Mucosa of gallbladder (tissue), 1 donor: ENCODE data around the gene OR1E2. TPM values are rescaled to one million over a fixed set of nuclear protein-coding genes. Genes with fewer than 3 reads are reported as not detected.
A peak's percentile ranks its signal among the peaks of the same experiment; 100 is the strongest.
"Not testable (repeated sequence)": the region's sequence is repeated elsewhere in the genome, so short reads cannot be mapped to it uniquely, and the experiment has no call there.

ENCODE experiments used
- DNase-seq: peaks from one replicate; pipeline ENCODE4 v3.0.0-alpha.2; 2020; ENCODE audit warnings: low spot score
- total RNA-seq: library from RNA; stranded (reverse); gene quantifications from one replicate; pipeline ENCODE4 v1.2.1, GENCODE V29; 2021
- donor health status: DM: no; HTN: no; CAD: no.

The OR1E2 gene
- total RNA-seq = not detected

GRCh38 chr17:3433741-3434140, at the start of gene OR1E2:
Gene OR1E2, minus strand, starts transcription at chr17:3433841. Its CDS starts 0 bp downstream, at chr17:3433841.
- DNase-seq = no peak

- DNase-seq = no peak
Measured at GRCh38 chr17:3482852-3483251, 49.2 kb upstream of the OR1E2 start.

DNA sequence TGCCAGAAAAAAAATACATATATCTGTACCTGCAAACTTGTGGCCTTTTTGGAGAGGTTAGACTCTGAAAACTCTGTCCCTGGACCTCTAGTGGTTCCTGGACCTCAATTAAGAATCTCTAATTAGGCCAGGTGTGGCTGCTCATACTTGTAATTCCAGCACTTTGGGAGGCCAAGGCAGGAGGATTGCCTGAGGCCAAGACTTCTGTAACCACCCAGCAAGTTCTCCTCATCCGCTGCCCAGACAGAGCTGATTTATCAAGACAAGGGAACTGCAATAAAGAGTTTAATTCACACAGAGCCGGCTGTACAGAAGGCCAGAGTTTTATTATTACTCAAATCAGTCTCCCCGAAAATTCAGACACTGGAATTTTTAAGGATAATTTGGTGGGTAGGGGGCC, 46.3 kb upstream of the OR1E2 start:
- no peak for DNase-seq

DNA sequence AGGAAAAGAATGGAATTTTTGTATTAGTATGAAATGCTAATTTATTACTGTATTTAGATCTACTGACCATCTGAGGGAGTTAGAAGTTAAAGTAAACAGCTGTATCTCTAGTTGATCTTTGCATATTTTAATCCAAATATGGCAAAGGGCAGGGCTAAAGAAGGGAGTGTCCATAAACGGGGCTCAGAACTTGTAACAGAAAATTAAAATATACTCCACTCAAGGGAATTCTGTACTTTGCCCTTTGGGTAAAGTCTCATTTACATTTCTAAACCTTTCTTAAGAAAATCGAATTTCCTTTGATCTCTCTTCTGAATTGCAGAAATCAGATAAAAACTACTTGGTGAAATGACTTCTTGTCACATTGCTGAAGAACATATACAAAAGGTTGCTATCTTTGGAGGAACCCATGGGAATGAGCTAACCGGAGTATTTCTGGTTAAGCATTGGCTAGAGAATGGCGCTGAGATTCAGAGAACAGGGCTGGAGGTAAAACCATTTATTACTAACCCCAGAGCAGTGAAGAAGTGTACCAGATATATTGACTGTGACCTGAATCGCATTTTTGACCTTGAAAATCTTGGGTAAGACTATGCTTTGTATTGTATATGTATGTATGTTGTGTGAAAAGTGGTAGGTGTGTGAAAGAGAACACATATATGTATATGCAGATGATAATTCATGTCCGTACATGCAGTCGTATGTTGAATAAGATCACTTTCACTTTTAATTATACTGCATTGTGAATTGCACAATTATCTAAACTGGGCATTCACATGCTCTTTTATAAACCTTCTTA, 42.4 kb upstream of the OR1E2 start, which contains the start of gene ASPA:
Gene ASPA (plus strand): TSS at position 186 of the 799 bp plus-strand sequence. CDS start 163 bp downstream, at position 349.
- DNase-seq = no peak

- DNase-seq = no peak
Measured at GRCh38 chr17:3475251-3475685, 41.6 kb upstream of the OR1E2 start.

DNA sequence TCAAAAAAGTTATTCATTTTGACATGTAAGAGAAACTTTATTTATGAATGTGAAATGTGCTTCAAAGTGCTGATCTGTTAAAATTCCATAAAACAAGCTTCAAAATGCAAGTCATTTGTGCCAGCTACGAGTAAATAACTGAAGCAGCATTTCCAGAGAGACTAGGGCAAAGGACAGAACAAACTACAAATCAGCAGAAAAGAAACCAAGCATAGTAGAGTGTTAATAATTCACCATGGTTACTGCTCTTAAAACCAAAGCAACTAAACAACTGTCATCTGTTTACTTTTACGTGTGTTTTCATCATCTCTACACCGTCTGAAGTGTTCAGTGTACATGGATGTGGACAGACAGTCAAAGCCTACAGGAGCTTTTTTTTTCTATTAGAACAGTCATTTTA, 40.6 kb upstream of the OR1E2 start:
- DNase-seq = no peak

GRCh38 chr17:3472137-3472536, 38.5 kb upstream of the OR1E2 start:
- DNase-seq = no peak

DNA sequence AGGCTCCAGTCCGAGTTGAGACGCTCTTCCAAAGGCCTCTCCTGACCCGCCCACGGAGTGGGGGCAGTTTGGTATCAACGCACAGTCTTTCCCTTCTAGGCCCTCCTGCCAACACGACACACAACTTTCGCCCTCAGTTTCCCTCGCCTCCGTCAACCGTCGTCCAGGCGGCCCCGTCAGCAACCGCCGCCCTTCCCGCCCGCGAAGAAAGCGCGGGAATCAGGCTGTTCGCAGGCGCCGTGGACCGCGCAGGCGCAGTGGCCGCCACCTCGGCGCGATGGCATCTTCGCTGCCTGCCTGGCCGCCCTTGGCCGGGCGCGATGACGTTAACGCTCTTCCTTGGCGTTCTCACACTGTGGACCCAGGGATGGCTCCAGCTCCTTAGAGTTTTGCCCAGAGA, 38.0 kb upstream of the OR1E2 start, which contains the start of gene SPATA22:
Gene SPATA22 (minus strand): TSS at position 221 of the 400 bp plus-strand sequence. CDS start 2,494 bp downstream, outside the sequence.
- DNase-seq = no peak

GRCh38 chr17:3469529-3469928, 35.9 kb upstream of the OR1E2 start:
- DNase-seq = no peak

DNA sequence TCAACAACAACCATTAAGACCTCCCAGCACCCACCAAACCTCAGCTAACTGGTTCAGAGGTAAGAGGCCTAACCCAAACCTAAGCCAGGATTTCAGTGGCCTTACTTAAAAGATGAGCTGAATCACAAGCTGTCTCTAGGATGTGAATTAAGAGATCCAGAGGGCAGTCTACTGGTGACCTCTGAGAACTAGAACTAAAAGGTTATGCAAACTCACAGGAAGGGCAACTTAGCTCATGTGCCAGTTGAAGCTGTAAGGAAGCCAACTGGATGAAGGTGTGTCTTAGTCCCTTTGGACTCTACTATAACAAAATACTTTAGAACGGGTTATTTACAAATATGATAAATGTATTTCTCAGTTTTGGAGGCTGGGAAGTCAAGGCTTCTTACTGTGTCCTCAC, 32.7 kb upstream of the OR1E2 start:
- not testable (repeated sequence) for DNase-seq

DNA sequence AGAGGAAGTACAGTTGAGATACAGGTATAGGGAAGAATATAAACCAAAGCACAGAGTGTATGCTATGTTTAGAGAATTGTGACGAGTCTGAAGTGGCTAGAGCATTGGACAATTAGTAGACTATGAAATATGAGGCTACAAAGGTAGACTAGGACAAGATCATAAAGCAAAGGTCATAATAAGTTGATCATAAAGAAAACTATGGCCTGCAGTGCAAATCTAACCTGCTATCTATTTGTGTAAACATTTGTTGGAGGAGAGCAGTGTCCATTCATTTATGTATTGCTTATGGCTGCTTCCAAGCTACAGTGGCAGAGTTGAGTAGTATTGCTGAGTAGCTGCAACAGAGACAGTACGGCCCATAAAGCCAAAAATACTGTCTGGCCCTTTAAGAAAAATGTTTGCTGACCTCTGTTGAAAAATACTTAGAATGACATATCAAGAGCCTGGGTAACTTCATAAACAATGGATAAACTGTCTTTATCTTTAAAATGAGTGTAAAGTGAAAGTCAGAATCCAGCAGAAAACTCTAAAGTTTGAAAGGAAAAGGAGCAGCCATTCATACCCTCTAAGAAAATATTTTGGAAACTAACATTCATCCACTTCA, 14.5 kb upstream of the OR1E2 start:
- no peak for DNase-seq

DNA sequence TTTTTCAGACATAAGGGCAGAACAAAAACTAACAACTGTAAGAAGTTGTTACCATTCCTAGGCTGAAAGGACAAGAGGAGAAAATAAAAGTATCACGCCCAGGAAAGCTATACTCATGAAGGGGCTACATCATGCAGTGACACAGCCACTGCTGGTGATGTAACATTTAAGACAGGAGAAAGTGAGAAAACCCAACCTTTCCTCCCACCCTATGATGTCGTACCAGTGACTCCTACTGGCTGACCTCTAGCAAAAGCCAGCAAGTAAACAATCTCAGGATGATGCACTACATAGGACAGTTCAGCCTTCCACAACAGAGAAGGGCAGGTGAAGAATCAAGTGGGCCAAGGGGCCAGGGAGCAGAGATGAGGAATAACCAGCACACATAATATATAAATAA, 14.0 kb upstream of the OR1E2 start:
- DNase-seq = no peak

DNA sequence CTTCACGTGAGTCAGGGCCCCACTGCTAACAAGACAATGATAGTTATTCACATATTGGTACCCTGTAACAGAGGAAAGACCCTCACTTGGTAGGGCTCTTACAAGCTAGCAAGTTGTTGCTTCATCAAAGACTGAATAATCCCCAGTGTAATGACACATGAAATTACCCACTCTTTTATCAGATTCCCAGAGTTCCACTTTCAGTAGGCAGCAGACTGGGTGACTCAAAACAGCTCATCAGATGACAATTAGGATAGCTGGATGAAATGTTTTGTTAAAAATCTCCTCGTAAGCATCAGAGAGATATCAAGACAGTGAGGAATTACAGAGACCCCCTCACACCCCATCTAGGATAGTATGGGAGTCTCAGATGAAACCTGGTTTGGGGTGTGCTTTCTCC, 6.8 kb upstream of the OR1E2 start:
- no peak for DNase-seq

DNA sequence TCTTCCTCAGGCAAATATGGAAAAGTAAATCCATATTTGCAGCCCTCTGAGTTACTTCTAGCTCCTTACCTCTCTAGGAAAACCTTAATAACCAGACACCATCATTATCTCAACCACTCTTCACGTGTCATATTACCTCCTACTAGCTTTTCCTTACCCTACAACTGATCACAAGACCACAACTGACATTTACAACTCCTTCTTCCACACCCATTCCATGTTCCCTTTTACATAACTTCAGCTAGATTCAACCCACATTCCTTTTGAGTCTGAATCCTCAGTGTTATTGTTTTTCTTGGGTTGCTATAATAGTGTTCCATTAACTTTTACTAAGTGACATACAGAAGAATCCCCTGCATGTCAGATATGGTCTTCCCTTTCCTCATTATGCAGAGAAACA, 4.7 kb upstream of the OR1E2 start:
- DNase-seq = no peak

- DNase-seq = peak; percentile 15
Measured at GRCh38 chr17:3433215-3433614, 426 bp downstream of the OR1E2 start.

DNA sequence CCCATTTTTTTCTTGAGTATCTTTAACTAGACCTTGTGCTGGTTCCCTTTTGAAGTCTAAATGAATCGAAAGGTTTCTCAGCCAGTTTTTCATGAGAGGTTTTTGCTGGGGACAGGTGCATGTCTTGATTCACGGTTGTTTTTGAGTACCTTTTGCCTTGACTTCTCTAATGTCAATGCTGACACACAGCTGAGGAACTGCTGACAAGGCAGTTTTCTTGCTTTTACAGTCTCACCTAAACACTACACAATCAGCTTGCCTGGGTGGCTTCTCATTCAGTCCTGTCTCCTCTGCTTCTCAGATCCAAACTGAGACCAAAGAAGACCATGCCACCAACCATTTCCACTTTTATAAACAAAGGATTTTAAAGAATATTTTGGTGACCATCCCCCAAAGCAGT, 15.4 kb downstream of the OR1E2 start:
- no peak for DNase-seq

GRCh38 chr17:3415610-3416009, 18.0 kb downstream of the OR1E2 start:
- DNase-seq = no peak

GRCh38 chr17:3412216-3412615, 21.4 kb downstream of the OR1E2 start:
- DNase-seq = not testable (repeated sequence)

DNA sequence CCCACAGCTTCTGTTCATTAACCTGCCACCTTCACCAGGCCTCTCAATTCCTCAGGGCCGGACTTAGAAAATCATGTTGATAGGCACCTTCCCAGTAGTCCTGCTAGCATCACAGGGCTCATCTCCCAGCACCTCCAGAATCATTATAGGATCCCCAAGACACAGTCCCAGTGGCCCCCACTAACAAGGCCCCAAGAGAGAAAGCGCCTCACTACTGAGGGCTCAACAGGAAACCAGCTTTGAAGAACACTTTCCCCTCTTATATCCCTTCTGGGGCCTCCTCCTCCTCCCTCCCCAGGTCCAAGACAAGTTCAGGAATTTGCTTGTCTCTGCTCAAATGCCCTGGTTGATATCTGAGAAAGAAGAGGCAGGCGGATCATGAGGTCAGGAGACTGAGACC, 22.6 kb downstream of the OR1E2 start, which contains the start of gene OR3A3:
Gene OR3A3 (plus strand): TSS at position 301 of the 400 bp plus-strand sequence.
- no peak for DNase-seq

DNA sequence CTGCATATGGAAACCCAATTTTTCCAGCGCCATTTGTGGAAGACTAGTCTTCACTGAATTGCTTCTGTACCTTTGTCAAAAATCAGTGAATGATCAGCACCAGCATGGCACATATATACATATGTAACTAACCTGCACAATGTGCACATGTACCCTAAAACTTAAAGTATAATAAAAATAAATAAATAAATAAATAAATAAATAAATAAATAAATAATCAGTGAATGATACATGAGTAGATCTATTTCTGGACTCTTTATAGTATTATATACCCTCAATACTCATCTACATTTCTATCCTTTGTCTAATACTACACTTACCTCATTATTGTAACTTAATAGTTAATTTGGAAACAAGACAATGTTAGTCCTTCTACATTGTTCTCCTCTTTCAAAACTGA, 29.8 kb downstream of the OR1E2 start:
- not testable (repeated sequence) for DNase-seq

GRCh38 chr17:3401786-3402185, 31.9 kb downstream of the OR1E2 start:
- no peak for DNase-seq

- no peak for DNase-seq
Measured at GRCh38 chr17:3400055-3400454, 33.6 kb downstream of the OR1E2 start.

DNA sequence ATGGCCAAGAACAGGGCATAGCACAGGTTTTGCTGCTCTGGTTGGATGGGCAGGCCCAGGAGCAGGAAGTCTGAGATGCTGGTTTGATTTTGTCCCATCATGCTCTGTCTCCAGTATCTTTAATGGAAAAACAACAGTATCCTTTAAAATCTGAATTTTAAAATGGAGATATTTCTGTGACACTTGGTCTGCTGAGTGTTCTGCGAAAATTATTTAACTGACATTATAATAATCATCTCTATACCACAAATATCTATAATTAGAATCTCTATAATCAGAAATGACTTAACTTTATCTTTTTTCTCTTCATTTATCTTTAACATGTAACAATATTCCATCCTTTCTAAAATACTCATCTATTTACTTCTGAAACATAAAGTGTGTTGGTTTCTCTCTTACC, 35.3 kb downstream of the OR1E2 start, which contains the start of gene OR1E1:
Gene OR1E1 (minus strand): TSS at position 101 of the 400 bp plus-strand sequence. CDS start 0 bp downstream, at position 101.
- no peak for DNase-seq
